COLO829 (cell line): Measurements from ENCODE around the gene BBS7.
A peak's percentile ranks its signal among the peaks of the same experiment; 100 is the strongest.

Experiments
- DNase-seq: peaks from one replicate; pipeline ENCODE4 v3.0.0; 2012; ENCODE audit warnings: low spot score

Gene BBS7

GRCh38 chr4:121869841-121870822 is at the start of gene BBS7:
BBS7 (minus strand) TSS chr4:121870474; CDS start chr4:121870313, 161 bp downstream.
- DNase-seq, result peak; percentile 98

GRCh38 chr4:121913667-121914066 is 43.4 kb upstream of the BBS7 start:
- no peak for DNase-seq

GRCh38 chr4:121908346-121908745 is 38.1 kb upstream of the BBS7 start:
- DNase-seq, result no peak

GRCh38 chr4:121900132-121900983 is 30.1 kb upstream of the BBS7 start:
- DNase-seq, result peak; percentile 75

- DNase-seq, result no peak
These were observed 27.9 kb upstream of the BBS7 start for GRCh38 chr4:121898150-121898549.

GRCh38 chr4:121888134-121888533 is 17.9 kb upstream of the BBS7 start:
- no peak for DNase-seq

- DNase-seq, result no peak
These were observed 14.8 kb upstream of the BBS7 start for GRCh38 chr4:121885115-121885514.

- no peak for DNase-seq
These were observed 10.9 kb upstream of the BBS7 start for GRCh38 chr4:121881158-121881557.

- no peak for DNase-seq
These were observed 8.9 kb upstream of the BBS7 start for GRCh38 chr4:121879135-121879534.

- no peak for DNase-seq
These were observed 6.9 kb upstream of the BBS7 start for GRCh38 chr4:121877041-121877773.

GRCh38 chr4:121876070-121876469 is 5.8 kb upstream of the BBS7 start:
- no peak for DNase-seq

- no peak for DNase-seq
These were observed 5.4 kb upstream of the BBS7 start for GRCh38 chr4:121875652-121876051.

GRCh38 chr4:121873604-121874003 is 3.3 kb upstream of the BBS7 start:
- no peak for DNase-seq

GRCh38 chr4:121863799-121864198 is 6.5 kb downstream of the BBS7 start:
- no peak for DNase-seq

GRCh38 chr4:121861426-121861825 is 8.8 kb downstream of the BBS7 start:
- no peak for DNase-seq

- no peak for DNase-seq
These were observed 10.2 kb downstream of the BBS7 start for GRCh38 chr4:121860121-121860520.

GRCh38 chr4:121851354-121851753 is 18.9 kb downstream of the BBS7 start:
- no peak for DNase-seq

GRCh38 chr4:121846662-121847061 is 23.6 kb downstream of the BBS7 start:
- DNase-seq, result no peak

- no peak for DNase-seq
These were observed 27.4 kb downstream of the BBS7 start for GRCh38 chr4:121842862-121843261.

GRCh38 chr4:121838136-121838535 is 32.1 kb downstream of the BBS7 start:
- no peak for DNase-seq

- DNase-seq, result no peak
These were observed 40.8 kb downstream of the BBS7 start for GRCh38 chr4:121829511-121829910.

- DNase-seq, result no peak
These were observed 42.4 kb downstream of the BBS7 start for GRCh38 chr4:121827853-121828252.
